GM12864 (cell line): ENCODE results near the gene MON2.

Source experiments
- DNase-seq: peaks from one replicate; pipeline ENCODE4 v3.0.0-alpha.2; 2011; ENCODE audit warnings: low read depth
- H3K4me3 ChIP-seq: 2 replicates; pipeline ENCODE4 v1.5.1; 2011; ENCODE audit warnings: mild to moderate bottlenecking, low read depth, low read length, control low read depth
- CTCF ChIP-seq: IDR thresholded peaks from 2 replicates; pipeline ENCODE4 v1.5.1; 2011; ENCODE audit warnings: low read depth, mild to moderate bottlenecking, moderate library complexity, low read length, control low read depth, inconsistent platforms; ENCODE audit errors: missing control alignments

Gene MON2

DNA sequence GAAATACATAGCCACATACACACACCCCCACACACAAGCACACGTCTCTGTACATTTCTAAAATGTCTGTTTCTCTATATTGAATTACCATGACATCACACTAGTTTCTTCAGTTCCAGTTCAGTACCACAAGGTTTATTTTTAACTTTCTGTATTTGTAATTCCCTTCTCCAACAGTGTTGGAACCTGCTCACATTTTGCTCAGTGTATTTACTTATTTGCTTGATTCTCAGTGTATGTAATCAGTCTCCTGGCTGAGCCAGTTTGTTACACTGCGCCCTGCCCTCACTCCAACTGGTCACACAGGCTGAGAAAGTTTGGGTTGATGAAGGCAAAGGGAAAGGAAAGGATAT lies 67.1 kb downstream of the MON2 start:
- no peak for DNase-seq
- no peak overlapping the region for H3K4me3 ChIP-seq
- TF ChIP-seq CTCF = no peak

GRCh38 chr12:62536546-62536945 lies 69.9 kb downstream of the MON2 start:
- DNase-seq = no peak
- TF ChIP-seq CTCF = no peak
- H3K4me3 ChIP-seq = no peak overlapping the region

DNA sequence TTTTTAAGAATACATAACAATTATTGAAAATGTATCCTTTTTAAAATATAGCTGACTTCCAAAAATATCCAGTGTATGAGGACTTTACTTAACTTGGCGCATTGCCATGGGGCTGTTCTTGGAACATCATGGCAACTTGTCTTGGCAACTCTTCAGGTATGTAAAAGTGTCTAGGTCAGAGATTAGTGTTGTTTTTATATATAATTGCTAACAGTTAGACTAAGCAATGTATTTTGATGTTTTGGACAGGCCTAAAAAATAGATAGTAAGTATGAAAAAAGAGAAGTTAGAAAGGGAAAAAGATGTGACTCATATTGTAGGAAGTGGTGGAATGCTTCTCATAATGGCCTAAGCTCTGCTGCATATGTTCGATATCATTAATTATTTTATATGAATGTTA lies 70.9 kb downstream of the MON2 start:
- no peak for TF ChIP-seq CTCF
- no peak for DNase-seq
- H3K4me3 ChIP-seq = no peak overlapping the region

GRCh38 chr12:62540354-62540753 lies 73.7 kb downstream of the MON2 start:
- TF ChIP-seq CTCF = no peak
- no peak for DNase-seq
- H3K4me3 ChIP-seq = no peak overlapping the region

- no peak for DNase-seq
- no peak for TF ChIP-seq CTCF
- no peak overlapping the region for H3K4me3 ChIP-seq
Observed at GRCh38 chr12:62542814-62543213, 76.2 kb downstream of the MON2 start.

DNA sequence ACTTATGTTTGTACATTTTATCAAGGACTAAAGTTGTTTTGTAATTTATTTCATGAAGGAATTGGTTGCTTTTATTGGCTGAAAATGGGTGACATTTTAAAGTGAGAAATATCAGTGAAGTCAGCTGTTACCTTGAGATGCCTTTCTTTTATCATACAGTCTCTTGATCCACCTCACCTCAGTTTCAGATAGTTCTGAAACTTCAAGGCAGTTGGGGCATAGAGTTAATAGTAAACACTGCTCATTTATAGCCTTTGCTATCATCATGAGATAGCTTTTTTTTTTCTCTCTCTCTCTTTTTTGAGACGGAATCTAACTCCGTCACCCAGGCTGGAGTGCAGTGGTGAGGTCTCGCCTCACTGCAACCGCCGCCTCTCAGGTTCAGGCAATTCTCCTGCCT lies 76.7 kb downstream of the MON2 start:
- no peak for TF ChIP-seq CTCF
- no peak for DNase-seq
- no peak overlapping the region for H3K4me3 ChIP-seq

GRCh38 chr12:62543741-62544140 lies 77.1 kb downstream of the MON2 start:
- no peak for DNase-seq
- no peak for TF ChIP-seq CTCF
- no peak overlapping the region for H3K4me3 ChIP-seq
